Brain microvascular endothelial cell (primary cell): ENCODE results near the gene FBXO9.

Experiments
- DNase-seq: peaks from one replicate; pipeline ENCODE4 v3.0.0-alpha.2; 2020
- H3K27ac ChIP-seq: fragments of 250-450 bp; sonication (Bioruptor Pico); 2 replicates; pipeline ENCODE4 v1.5.1; 2020; ENCODE audit warnings: mild to moderate bottlenecking, moderate library complexity
- H3K27me3 ChIP-seq: fragments of 250-450 bp; sonication (Bioruptor Pico); replicated peaks from 2 replicates; pipeline ENCODE4 v1.5.1; 2020; ENCODE audit warnings: mild to moderate bottlenecking
- H3K36me3 ChIP-seq: fragments of 250-450 bp; sonication (Bioruptor Pico); replicated peaks from 2 replicates; pipeline ENCODE4 v1.5.1; 2020; ENCODE audit warnings: mild to moderate bottlenecking
- H3K4me3 ChIP-seq: 2 replicates; pipeline ENCODE4 v1.5.1; 2011; ENCODE audit warnings: low read depth, mild to moderate bottlenecking, control low read depth, low read length, moderate library complexity
- in situ Hi-C: cut with HindIII; loops from 2 replicates; pipeline ENCODE4 v1.10.0; 2017; ENCODE audit warnings: low sequenced_read_pairs, low pct_ligation_motif_present
- TF ChIP-seq, protein P1 (sequence below): IDR thresholded peaks from 2 replicates; pipeline ENCODE4 v1.5.1; 2011; ENCODE audit warnings: low read depth, mild to moderate bottlenecking, moderate library complexity, low read length, control low read depth, inconsistent platforms; ENCODE audit errors: missing control alignments

FBXO9 gene

DNA sequence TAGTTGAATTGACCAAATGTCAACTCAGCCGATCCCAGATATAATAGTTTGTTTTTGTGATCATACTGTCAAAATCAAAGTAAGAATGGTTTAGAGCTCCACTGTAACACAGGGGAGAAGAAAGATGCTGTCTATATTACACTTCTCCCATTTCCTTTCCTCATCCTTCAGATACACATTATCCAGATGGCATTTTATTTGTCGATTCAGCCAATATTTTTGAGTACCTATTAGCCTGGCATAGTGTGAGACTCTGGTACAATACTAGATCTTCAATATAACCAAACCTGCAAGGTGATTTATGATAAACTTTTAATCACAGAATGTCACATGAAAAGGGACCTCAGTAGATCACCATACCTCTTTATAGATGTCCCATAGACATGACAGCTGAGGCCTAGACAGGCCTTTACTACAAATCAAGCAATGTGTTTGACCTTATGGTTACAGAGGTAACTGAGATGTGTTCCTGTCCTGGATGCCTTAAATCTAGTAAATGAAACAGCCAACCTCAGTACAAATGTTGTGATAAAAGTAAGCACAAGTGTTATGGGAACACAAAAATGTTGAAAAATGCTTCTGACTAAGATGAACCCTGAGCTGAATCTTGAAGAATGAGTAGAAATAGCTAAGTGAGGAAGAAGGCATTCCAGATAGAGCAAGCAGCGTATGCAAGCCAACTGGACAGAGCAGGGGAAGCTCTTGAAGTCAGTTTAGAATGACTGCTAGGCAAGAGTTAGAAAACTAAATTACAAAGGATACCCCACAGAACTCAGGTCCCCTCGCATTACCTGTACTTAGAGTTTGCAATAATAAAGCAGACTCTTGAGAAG is 1.9 kb downstream of the FBXO9 start:
- Histone ChIP-seq H3K4me3 (no peak overlapping the region), H3K27ac (no peak overlapping the region), H3K27me3 (no peaks in the 10 kb centered on the region), H3K36me3 (no peaks in the 10 kb centered on the region)
- no peak for DNase-seq
- in situ Hi-C loops: no loop called here
- TF ChIP-seq, protein P1, sequence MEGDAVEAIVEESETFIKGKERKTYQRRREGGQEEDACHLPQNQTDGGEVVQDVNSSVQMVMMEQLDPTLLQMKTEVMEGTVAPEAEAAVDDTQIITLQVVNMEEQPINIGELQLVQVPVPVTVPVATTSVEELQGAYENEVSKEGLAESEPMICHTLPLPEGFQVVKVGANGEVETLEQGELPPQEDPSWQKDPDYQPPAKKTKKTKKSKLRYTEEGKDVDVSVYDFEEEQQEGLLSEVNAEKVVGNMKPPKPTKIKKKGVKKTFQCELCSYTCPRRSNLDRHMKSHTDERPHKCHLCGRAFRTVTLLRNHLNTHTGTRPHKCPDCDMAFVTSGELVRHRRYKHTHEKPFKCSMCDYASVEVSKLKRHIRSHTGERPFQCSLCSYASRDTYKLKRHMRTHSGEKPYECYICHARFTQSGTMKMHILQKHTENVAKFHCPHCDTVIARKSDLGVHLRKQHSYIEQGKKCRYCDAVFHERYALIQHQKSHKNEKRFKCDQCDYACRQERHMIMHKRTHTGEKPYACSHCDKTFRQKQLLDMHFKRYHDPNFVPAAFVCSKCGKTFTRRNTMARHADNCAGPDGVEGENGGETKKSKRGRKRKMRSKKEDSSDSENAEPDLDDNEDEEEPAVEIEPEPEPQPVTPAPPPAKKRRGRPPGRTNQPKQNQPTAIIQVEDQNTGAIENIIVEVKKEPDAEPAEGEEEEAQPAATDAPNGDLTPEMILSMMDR: no peak

DNA sequence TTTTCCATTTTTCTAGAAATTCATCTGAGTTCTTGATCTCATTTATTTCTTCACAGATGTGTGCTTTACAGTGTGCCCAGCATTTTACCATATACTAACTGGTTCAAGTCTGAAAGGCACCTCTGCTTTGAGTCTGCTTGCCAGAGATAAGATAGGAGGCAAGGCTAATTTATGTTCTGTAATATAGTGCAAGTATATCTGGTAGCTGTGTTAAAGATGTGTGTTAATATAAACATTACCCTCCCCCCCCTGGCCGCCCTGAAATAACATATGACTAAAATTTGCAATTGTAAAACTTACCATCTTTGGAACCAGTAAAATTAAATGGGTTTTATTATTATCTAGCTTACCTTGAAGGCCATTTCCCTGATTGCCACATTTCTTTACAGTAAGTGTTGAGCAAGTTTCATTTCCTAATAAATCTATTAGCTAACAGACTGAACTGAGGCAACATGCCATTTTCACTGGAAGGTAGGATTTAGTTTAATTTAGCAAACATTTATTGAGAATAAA is 2.7 kb downstream of the FBXO9 start:
- Histone ChIP-seq H3K4me3 (no peak overlapping the region), H3K36me3 (peaks cover 2% of the 10 kb centered on the region), H3K27ac (no peak overlapping the region), H3K27me3 (no peaks in the 10 kb centered on the region)
- in situ Hi-C loops: no loop called here
- DNase-seq: no peak
- TF ChIP-seq, protein P1: no peak

DNA sequence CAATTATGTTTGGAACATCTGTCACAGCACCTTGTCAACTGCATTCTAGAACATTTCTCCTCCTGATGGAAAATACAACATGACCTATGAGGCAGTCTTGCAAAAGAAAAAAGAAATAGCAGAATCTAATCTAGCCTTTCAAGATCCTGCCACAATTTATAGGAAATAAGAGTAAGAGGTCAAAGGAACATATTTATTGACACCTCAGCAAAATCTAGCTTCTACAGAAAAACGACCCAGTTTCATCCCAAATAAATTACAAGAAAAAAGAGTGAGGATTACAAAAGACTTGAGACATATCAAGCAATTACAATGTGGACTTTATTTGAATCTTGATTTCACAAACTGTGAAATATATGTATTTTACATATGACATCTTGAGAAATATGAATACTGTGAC is 4.2 kb downstream of the FBXO9 start:
- Histone ChIP-seq H3K4me3 (no peak overlapping the region), H3K27me3 (no peaks in the 10 kb centered on the region), H3K36me3 (peaks cover 13% of the 10 kb centered on the region), H3K27ac (no peak overlapping the region)
- TF ChIP-seq, protein P1: no peak
- in situ Hi-C loops: no loop called here
- DNase-seq: no peak

DNA sequence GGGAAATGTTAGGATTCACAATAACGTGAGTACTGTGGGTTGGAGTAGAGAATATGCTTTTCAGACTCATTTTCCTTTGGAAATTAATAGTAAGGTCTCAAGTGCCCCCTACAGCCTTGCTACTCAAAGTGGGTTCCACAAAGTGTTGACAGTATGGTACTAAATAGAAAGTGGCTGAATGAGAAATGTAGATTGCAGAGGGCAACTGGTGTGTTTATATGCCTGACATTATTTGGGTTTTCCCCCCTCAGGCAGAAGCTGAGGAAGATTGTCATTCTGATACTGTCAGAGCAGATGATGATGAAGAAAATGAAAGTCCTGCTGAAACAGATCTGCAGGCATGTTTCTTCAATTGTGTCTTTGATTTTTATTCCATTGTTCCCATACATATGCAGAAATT is 5.6 kb downstream of the FBXO9 start:
- Histone ChIP-seq H3K27ac (no peak overlapping the region), H3K36me3 (peaks cover 17% of the 10 kb centered on the region), H3K4me3 (no peak overlapping the region), H3K27me3 (no peaks in the 10 kb centered on the region)
- in situ Hi-C loops: no loop called here
- no peak for DNase-seq
- TF ChIP-seq, protein P1: no peak

DNA sequence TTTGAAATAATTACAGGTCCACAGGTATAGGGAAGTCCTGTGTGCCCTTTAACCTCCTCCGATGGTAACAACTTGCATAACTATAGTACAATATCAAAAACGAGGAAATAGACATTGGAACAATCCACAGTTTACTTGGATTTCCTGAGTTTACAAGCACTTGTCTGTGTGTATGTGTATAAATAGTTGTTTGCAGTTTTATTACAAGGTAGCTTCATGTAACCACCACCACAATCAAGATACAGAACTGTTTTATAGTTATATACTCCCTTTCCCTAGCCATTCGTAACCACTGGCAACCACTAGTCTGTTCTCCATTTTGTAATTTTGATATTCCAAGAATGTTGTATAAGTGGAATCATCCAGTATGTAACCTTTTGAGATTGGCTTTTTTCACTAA is 9.1 kb downstream of the FBXO9 start:
- peaks cover 25% of the 10 kb centered on the region for H3K36me3 ChIP-seq
- no peak overlapping the region for H3K4me3 ChIP-seq
- in situ Hi-C loops: no loop called here
- no peak overlapping the region for H3K27ac ChIP-seq
- TF ChIP-seq, protein P1: no peak
- no peaks in the 10 kb centered on the region for H3K27me3 ChIP-seq
- DNase-seq: no peak

DNA sequence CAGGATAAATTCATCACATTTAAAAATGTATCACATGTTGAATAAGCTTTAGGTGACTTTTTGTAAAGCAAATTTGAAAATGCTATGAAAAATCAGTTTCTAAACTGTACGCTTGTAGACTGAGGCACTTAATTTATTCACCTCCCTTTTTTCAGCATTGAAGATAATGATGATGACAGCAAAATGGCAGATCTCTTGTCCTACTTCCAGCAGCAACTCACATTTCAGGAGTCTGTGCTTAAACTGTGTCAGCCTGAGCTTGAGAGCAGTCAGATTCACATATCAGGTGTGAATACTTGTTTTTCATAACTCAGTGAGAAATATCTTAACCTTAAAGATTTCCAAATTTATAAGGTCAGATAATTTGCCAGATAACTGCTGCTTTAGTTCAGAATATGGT is 15.6 kb downstream of the FBXO9 start:
- Histone ChIP-seq H3K27ac (no peak overlapping the region), H3K36me3 (peaks cover 29% of the 10 kb centered on the region), H3K4me3 (no peak overlapping the region), H3K27me3 (no peaks in the 10 kb centered on the region)
- in situ Hi-C loops: no loop called here
- no peak for DNase-seq
- TF ChIP-seq, protein P1: no peak
